Thoracic aorta (tissue), 2 donors: ENCODE measurements around the gene ODF4. TPM values are rescaled to one million over a fixed set of nuclear protein-coding genes. Genes with fewer than 3 reads are reported as not detected.

Source experiments
- ATAC-seq: fragments of 150-250 bp; one replicate; pipeline ENCODE4 v1.8.0; 2017; ENCODE audit warnings: low read depth; ENCODE audit not compliant: insufficient number of reproducible peaks, low FRiP score
- DNase-seq: peaks from one replicate; pipeline ENCODE4 v3.0.0-alpha.2; 2020; ENCODE audit warnings: low spot score
- H3K27ac ChIP-seq, 2 donors: fragments of 200-600 bp; sonication (generic); 1 replicate in 1 of 2; 2 replicates in 1 of 2; pipeline ENCODE4 v1.5.1; 2016; ENCODE audit warnings: mild to moderate bottlenecking in 2 of 2, moderate library complexity in 2 of 2
- H3K27me3 ChIP-seq: fragments of 200-600 bp; sonication (generic); replicated peaks from 2 replicates; pipeline ENCODE4 v1.6.0; 2016; ENCODE audit warnings: mild to moderate bottlenecking; ENCODE audit not compliant: insufficient read depth
- H3K36me3 ChIP-seq: fragments of 200-600 bp; sonication (generic); one replicate; pipeline ENCODE4 v1.5.1; 2016
- H3K4me1 ChIP-seq, 2 donors: fragments of 200-600 bp; sonication (generic); 1 replicate in 1 of 2; 2 replicates in 1 of 2; pipeline versions ENCODE4 v1.5.1 to v1.6.0; 2016; ENCODE audit warnings: low read depth in 2 of 2, mild to moderate bottlenecking in 1 of 2; ENCODE audit not compliant: control insufficient read depth in 1 of 2
- H3K4me3 ChIP-seq: fragments of 200-600 bp; sonication (generic); 2 replicates; pipeline ENCODE4 v1.5.1; 2016; ENCODE audit warnings: mild to moderate bottlenecking
- H3K9me3 ChIP-seq: fragments of 200-600 bp; sonication (generic); 2 replicates; pipeline ENCODE4 v1.5.1; 2016
- total RNA-seq, 2 donors: library from RNA; depleted of rRNA; stranded (reverse); fragments of >200 nt; gene quantifications; one replicate each; pipeline versions ENCODE4 v1.1.0 to v1.2.3, GENCODE V29; 2016
- TF ChIP-seq, protein P1 (sequence below): fragments of 200-600 bp; sonication (generic); IDR thresholded peaks from one replicate; pipeline ENCODE4 v1.5.1; 2019; ENCODE audit warnings: antibody characterized with exemption

The ODF4 gene
- total RNA-seq, 2 donors from 2014 or later, result not detected

DNA sequence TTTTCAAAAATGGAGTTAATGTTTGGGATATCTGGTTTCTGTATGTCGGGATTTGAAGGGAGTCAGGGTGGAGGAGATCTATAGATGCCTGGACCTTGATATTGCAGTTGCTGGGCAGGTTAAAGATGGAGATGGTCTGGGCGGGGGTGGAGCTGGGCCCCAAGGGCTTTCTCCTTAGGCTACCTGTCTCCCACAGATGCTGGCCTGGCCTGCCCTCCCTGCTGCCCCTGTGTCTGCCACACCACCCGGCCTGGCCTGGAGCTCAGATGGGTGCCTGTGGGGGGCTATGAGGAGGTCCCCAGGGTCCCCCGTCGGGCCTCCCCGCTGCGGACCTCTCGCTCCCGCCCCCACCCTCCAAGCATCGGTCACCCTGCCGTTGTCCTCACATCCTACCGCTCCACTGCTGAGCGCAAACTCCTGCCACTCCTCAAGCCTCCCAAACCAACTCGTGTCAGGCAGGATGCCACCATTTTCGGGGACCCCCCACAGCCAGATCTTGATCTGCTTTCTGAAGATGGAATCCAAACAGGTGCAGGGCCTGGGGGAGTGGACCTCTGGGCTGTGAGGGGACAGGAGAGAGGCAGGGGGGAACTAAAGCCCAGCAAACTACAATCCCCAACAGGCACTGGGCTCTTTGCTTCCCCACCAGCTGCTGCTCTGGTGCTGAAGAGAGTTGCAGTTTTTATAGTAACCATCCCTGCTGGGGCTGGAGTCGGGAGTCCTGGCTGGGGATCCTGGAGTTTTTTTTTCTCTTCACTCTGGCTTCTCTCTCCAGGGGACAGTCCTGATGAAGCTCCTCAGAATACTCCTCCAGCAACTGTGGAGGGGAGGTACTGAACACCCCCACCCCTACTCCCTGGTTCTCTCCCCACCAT, 26.7 kb upstream of the ODF4 start:
- ATAC-seq (no peak), DNase-seq (no peak)
- H3K27me3 ChIP-seq, result peaks cover 6% of the 10 kb centered on the region
- TF ChIP-seq, protein P1, sequence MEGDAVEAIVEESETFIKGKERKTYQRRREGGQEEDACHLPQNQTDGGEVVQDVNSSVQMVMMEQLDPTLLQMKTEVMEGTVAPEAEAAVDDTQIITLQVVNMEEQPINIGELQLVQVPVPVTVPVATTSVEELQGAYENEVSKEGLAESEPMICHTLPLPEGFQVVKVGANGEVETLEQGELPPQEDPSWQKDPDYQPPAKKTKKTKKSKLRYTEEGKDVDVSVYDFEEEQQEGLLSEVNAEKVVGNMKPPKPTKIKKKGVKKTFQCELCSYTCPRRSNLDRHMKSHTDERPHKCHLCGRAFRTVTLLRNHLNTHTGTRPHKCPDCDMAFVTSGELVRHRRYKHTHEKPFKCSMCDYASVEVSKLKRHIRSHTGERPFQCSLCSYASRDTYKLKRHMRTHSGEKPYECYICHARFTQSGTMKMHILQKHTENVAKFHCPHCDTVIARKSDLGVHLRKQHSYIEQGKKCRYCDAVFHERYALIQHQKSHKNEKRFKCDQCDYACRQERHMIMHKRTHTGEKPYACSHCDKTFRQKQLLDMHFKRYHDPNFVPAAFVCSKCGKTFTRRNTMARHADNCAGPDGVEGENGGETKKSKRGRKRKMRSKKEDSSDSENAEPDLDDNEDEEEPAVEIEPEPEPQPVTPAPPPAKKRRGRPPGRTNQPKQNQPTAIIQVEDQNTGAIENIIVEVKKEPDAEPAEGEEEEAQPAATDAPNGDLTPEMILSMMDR, result no peak
- H3K36me3 ChIP-seq, result no peaks in the 10 kb centered on the region
- no peaks in the 10 kb centered on the region for H3K9me3 ChIP-seq
- no peak overlapping the region for H3K4me3 ChIP-seq
- H3K4me1 ChIP-seq, result peaks cover 0 to 12% of the 10 kb centered on the region in 2 donors
- no peak overlapping the region for H3K27ac ChIP-seq

- Histone ChIP-seq H3K4me1 (peaks cover 0 to 12% of the 10 kb centered on the region in 2 donors), H3K27ac (no peak overlapping the region), H3K27me3 (peaks cover 6% of the 10 kb centered on the region), H3K36me3 (no peaks in the 10 kb centered on the region), H3K9me3 (no peaks in the 10 kb centered on the region), H3K4me3 (no peak overlapping the region)
- ATAC-seq (no peak), DNase-seq (no peak)
- TF ChIP-seq, protein P1, result no peak
Observed at GRCh38 chr17:8314797-8315763, 24.6 kb upstream of the ODF4 start.

DNA sequence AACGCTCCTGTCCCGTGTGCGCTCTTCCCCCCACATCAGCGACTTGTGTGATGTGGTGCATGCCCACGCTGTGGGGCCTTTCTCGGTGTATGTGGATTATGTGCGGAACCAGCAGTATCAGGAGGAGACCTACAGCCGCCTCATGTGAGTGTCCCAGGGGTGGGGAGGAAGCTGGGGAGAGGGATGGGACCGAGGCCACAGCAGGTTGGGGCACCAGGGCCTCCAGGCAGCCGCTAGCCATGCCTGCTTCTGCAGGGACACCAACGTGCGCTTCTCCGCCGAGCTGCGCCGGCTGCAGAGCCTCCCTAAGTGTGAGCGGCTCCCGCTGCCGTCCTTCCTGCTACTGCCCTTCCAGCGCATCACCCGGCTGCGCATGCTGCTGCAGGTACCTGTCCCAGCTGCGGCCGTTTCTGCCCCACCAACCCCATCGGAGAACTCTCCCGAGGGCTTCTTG, 23.8 kb upstream of the ODF4 start:
- ATAC-seq (no peak), DNase-seq (no peak)
- Histone ChIP-seq H3K9me3 (no peaks in the 10 kb centered on the region), H3K27ac (no peak overlapping the region), H3K4me3 (no peak overlapping the region), H3K4me1 (peaks cover 0 to 12% of the 10 kb centered on the region in 2 donors), H3K27me3 (peaks cover 6% of the 10 kb centered on the region), H3K36me3 (no peaks in the 10 kb centered on the region)
- TF ChIP-seq, protein P1, result no peak

DNA sequence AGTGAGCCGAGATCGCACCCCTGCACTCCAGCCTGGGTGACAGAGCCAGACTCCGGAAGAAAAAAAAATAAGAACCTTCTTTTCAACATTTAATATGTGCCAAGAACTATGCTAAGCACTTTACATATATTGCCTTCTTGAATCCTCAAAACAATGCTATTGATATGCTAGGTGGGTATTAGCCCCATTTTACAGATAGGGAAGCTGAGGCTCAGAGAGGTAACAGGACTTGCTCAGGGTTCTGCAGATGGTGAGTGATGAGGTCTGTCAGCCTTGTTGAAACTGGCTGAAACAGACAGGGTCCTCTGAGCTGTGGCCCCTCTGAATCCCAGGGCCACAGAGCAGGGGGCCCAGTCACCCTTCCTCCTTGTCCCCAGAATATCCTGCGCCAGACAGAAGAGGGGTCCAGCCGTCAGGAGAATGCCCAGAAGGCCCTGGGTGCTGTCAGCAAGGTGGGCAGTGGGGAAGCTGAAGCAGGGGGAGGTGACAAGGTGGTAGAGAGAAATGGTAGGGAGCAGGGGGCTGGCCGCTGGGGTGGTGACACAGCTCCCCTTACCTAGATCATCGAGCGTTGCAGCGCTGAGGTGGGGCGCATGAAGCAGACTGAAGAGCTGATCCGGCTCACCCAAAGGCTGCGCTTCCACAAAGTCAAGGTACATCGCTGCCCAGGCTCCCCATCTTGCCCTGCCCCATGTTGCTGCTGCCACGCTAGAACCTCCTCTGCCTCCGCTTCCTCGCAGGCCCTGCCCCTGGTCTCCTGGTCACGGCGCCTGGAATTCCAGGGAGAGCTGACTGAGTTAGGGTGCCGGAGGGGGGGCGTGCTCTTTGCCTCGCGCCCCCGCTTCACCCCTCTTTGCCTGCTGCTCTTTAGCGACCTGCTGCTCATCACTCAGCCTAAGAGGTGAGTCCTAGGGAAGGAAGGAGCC, 21.4 kb upstream of the ODF4 start:
- ATAC-seq, result no peak
- H3K4me1 ChIP-seq, result peaks cover 0 to 12% of the 10 kb centered on the region in 2 donors
- H3K9me3 ChIP-seq, result no peaks in the 10 kb centered on the region
- peaks cover 6% of the 10 kb centered on the region for H3K27me3 ChIP-seq
- no peaks in the 10 kb centered on the region for H3K36me3 ChIP-seq
- DNase-seq, result no peak
- no peak overlapping the region for H3K27ac ChIP-seq
- TF ChIP-seq, protein P1, result no peak
- no peak overlapping the region for H3K4me3 ChIP-seq
